HepG2 (cell line): Measurements from ENCODE around the gene KAZN.

Source experiments
- MXI1 ChIP-seq: IDR thresholded peaks from 3 replicates; pipeline ENCODE4 v1.6.1; 2012; ENCODE audit warnings: low read depth, low read length, inconsistent platforms, borderline replicate concordance
- POLR2A ChIP-seq, 2 experiments: IDR thresholded peaks; 2 replicates each; pipeline ENCODE4 v1.6.1; 2011; ENCODE audit warnings: low read depth in 2 of 2, low read length in 2 of 2, mild to moderate bottlenecking in 1 of 2, moderate library complexity in 1 of 2; ENCODE audit not compliant: insufficient read depth in 1 of 2
- SP5 ChIP-seq: IDR thresholded peaks from 2 replicates; pipeline ENCODE4 v1.6.1; 2016; ENCODE audit warnings: low read depth, borderline replicate concordance
- TOPORS ChIP-seq: sonication (generic); formaldehyde crosslinking; IDR thresholded peaks from 2 replicates; pipeline ENCODE4 v1.8.0; 2023; ENCODE audit warnings: mild to moderate bottlenecking, missing genetic modification reagents
- ZNF224 ChIP-seq: sonication (generic); formaldehyde crosslinking; IDR thresholded peaks from 2 replicates; pipeline ENCODE4 v1.5.0; 2020; ENCODE audit warnings: mild to moderate bottlenecking, missing genetic modification reagents
- ZNF431 ChIP-seq: sonication (generic); formaldehyde crosslinking; IDR thresholded peaks from 2 replicates; pipeline ENCODE4 v1.9.0; 2022; ENCODE audit warnings: missing genetic modification reagents, low read depth, mild to moderate bottlenecking, borderline replicate concordance
- ZNF678 ChIP-seq: sonication (generic); formaldehyde crosslinking; IDR thresholded peaks from 2 replicates; pipeline ENCODE4 v1.4.0; 2020; ENCODE audit warnings: mild to moderate bottlenecking, missing genetic modification reagents
- ZSCAN30 ChIP-seq: sonication (generic); formaldehyde crosslinking; IDR thresholded peaks from 2 replicates; pipeline ENCODE4 v1.5.0; 2020; ENCODE audit warnings: mild to moderate bottlenecking, missing genetic modification reagents
- TF ChIP-seq, protein P1 (sequence below): sonication (generic); formaldehyde crosslinking; IDR thresholded peaks from 2 replicates; pipeline ENCODE4 v1.5.1; 2020; ENCODE audit warnings: mild to moderate bottlenecking, missing genetic modification reagents, borderline replicate concordance
- TF ChIP-seq, protein P2 (sequence below): sonication (generic); formaldehyde crosslinking; IDR thresholded peaks from 2 replicates; pipeline ENCODE4 v1.8.0; 2022; ENCODE audit warnings: mild to moderate bottlenecking, missing genetic modification reagents; ENCODE audit not compliant: insufficient replicate concordance
- TF ChIP-seq, protein P3 (sequence below): sonication (generic); formaldehyde crosslinking; IDR thresholded peaks from 2 replicates; pipeline ENCODE4 v1.9.0; 2021; ENCODE audit warnings: missing genetic modification reagents, borderline replicate concordance
- TF ChIP-seq, protein P4 (sequence below): sonication (generic); formaldehyde crosslinking; IDR thresholded peaks from 2 replicates; pipeline ENCODE4 v1.4.0; 2020; ENCODE audit warnings: mild to moderate bottlenecking, missing genetic modification reagents

DNA sequence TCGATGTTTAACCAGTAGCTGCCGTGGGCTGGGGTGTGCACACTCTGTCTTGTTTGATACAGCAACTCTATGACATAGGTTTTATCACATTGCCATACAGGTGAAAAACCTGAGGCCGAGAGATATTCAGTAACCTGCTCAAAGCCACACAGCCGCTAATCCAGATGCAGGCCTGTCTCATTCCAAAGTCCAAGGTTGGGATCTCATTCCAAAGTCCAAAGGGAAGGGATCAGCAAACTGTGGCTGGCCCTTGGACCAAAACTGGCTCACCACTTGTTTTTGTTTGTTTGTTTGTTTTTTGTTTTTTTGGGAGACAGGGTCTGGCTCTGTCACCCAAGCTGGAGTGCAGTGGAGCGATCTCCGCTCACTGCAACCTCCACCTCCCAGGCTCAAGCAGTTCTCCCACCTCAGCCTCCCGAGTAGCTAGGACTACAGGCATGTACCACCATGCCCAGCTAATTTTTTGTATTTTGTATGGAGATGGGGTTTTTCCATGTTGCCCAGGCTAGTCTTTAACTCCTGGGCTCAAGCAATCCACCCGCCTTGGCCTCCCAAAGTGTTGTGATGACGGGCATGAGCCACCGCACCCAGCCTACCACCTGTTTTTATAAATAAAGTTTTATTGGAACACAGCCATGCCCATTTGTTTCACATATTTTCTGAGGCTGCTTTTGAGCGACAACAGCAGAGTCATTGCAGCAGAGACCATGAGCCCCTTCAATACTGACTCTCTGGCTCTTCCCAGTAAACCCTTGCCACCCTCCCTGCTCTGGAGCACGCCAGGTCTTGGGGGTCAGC is 391.6 kb downstream of the KAZN start:
- TF ChIP-seq ZSCAN30, result no peak
- no peak for TF ChIP-seq TOPORS (CRISPR knock-in tag)
- no peak for TF ChIP-seq ZNF678 (CRISPR knock-in tag)
- TF ChIP-seq, protein P1, sequence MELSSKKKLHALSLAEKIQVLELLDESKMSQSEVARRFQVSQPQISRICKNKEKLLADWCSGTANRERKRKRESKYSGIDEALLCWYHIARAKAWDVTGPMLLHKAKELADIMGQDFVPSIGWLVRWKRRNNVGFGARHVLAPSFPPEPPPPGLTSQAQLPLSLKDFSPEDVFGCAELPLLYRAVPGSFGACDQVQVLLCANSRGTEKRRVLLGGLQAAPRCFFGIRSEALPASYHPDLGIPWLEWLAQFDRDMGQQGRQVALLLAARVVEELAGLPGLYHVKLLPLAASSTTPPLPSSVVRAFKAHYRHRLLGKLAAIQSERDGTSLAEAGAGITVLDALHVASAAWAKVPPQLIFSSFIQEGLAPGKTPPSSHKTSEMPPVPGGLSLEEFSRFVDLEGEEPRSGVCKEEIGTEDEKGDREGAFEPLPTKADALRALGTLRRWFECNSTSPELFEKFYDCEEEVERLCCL, result no peak
- TF ChIP-seq, protein P2, sequence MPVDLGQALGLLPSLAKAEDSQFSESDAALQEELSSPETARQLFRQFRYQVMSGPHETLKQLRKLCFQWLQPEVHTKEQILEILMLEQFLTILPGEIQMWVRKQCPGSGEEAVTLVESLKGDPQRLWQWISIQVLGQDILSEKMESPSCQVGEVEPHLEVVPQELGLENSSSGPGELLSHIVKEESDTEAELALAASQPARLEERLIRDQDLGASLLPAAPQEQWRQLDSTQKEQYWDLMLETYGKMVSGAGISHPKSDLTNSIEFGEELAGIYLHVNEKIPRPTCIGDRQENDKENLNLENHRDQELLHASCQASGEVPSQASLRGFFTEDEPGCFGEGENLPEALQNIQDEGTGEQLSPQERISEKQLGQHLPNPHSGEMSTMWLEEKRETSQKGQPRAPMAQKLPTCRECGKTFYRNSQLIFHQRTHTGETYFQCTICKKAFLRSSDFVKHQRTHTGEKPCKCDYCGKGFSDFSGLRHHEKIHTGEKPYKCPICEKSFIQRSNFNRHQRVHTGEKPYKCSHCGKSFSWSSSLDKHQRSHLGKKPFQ, result no peak
- TF ChIP-seq ZNF431, result no peak
- no peak for TF ChIP-seq SP5
- TF ChIP-seq, protein P3, sequence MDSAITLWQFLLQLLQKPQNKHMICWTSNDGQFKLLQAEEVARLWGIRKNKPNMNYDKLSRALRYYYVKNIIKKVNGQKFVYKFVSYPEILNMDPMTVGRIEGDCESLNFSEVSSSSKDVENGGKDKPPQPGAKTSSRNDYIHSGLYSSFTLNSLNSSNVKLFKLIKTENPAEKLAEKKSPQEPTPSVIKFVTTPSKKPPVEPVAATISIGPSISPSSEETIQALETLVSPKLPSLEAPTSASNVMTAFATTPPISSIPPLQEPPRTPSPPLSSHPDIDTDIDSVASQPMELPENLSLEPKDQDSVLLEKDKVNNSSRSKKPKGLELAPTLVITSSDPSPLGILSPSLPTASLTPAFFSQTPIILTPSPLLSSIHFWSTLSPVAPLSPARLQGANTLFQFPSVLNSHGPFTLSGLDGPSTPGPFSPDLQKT (CRISPR knock-in tag), result no peak
- TF ChIP-seq MXI1, result no peak
- no peak for TF ChIP-seq ZNF224 (CRISPR knock-in tag)
- TF ChIP-seq POLR2A (IDR thresholded peaks at IDR 0.05; ENCODE audit: insufficient read depth in 1 of 2, low read depth in 2 of 2, low read length in 2 of 2), result no peak
- TF ChIP-seq, protein P4, sequence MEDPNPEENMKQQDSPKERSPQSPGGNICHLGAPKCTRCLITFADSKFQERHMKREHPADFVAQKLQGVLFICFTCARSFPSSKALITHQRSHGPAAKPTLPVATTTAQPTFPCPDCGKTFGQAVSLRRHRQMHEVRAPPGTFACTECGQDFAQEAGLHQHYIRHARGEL (CRISPR knock-in tag), result no peak
